ENCODE measurements around the gene SLC15A3.

GRCh38 chr11:60915248-60915914 is 36.6 kb downstream of the SLC15A3 start:
- peak; percentile 75 for TF ChIP-seq CTCF (IDR thresholded peaks at IDR 0.05; ENCODE audit: insufficient read depth, low read length, poor library complexity, severe bottlenecking)
- no peak for TF ChIP-seq EZH2phosphoT487 (conservative IDR thresholded peaks at IDR 0.05; ENCODE audit: low read length)
